ENCODE data around the gene SARNP. TPM values are rescaled to one million over a fixed set of nuclear protein-coding genes. Genes with fewer than 3 reads are reported as not detected.

The SARNP gene
- total RNA-seq, 1 donor from 2014 or later: 85.7 TPM

GRCh38 chr12:55720071-55720564, 97.4 kb downstream of the SARNP start, which contains the start of gene RDH5:
Gene RDH5 (plus strand): TSS chr12:55720393. CDS start chr12:55721185, 792 bp downstream.
- no peaks in the 10 kb centered on the region for H3K27me3 Mint-ChIP-seq
- peak within 1 kb of the TSS; percentile 29 for H3K27ac Mint-ChIP-seq
- no peak for TF ChIP-seq CTCF (IDR thresholded peaks at IDR 0.05; ENCODE audit: unreplicated experiment)

GRCh38 chr12:55719371-55719770, 98.2 kb downstream of the SARNP start:
- peaks cover 15% of the 10 kb centered on the region for H3K4me1 Mint-ChIP-seq (ENCODE audit: low read depth)
- H3K36me3 Mint-ChIP-seq (ENCODE audit: insufficient read depth): peaks cover 6% of the 10 kb centered on the region
- DNase-seq (ENCODE audit: low spot score, unreplicated experiment): no peak
- H3K9me3 Mint-ChIP-seq (ENCODE audit: low read depth): no peaks in the 10 kb centered on the region
- no peak for TF ChIP-seq CTCF (IDR thresholded peaks at IDR 0.05; ENCODE audit: unreplicated experiment)
- no peak overlapping the region for H3K4me3 Mint-ChIP-seq (ENCODE audit: low read depth)
- H3K27ac Mint-ChIP-seq: no peak overlapping the region
- H3K27me3 Mint-ChIP-seq: no peaks in the 10 kb centered on the region

More at GRCh38 chr12:55720071-55720564, 97.4 kb downstream of the SARNP start, which contains the start of gene RDH5:
- Mint-ChIP-seq H3K36me3 (ENCODE audit: insufficient read depth) (peaks cover 6% of the 10 kb centered on the region), H3K9me3 (ENCODE audit: low read depth) (no peaks in the 10 kb centered on the region), H3K4me1 (ENCODE audit: low read depth) (peaks cover 15% of the 10 kb centered on the region), H3K4me3 (ENCODE audit: low read depth) (no peak within 1 kb of the TSS)
- no peak for DNase-seq (ENCODE audit: low spot score, unreplicated experiment)

DNA sequence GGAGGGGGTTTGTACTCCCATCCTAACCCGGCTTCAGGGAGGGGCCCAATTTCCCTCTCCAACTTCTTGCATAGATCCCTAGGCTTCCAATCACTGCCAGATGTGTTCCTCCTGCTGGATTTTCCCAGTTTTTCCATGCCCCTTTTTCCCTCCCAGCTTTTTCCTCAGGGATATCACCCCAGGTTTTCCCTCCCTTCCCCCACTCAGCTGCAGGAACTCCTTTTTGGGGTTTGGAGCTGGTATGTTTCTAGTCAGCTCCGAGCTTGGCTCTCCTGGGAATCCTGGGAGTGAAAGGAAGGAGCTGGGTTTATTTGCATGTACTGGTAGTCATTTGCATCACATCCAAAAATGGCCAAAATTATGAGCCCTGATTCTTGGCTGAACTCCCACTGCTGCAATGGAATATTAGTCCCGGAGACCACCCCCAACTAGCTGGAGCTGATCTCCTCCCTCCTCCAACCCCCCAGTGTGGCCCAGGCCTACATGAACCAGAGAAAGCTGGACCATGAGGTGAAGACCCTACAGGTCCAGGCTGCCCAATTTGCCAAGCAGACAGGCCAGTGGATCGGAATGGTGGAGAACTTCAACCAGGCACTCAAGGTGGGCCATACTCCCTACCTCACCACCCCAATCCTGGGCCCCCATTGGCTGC, 98.8 kb downstream of the SARNP start:
- Mint-ChIP-seq H3K4me1 (ENCODE audit: low read depth) (peaks cover 15% of the 10 kb centered on the region), H3K27ac (no peak overlapping the region), H3K27me3 (peaks cover 2% of the 10 kb centered on the region), H3K9me3 (ENCODE audit: low read depth) (no peaks in the 10 kb centered on the region), H3K36me3 (ENCODE audit: insufficient read depth) (peaks cover 4% of the 10 kb centered on the region), H3K4me3 (ENCODE audit: low read depth) (no peak overlapping the region)
- no peak for TF ChIP-seq CTCF (IDR thresholded peaks at IDR 0.05; ENCODE audit: unreplicated experiment)
- DNase-seq (ENCODE audit: low spot score, unreplicated experiment): no peak

- no peak for TF ChIP-seq CTCF (IDR thresholded peaks at IDR 0.05; ENCODE audit: unreplicated experiment)
- H3K4me3 Mint-ChIP-seq (ENCODE audit: low read depth): peak overlapping the region; percentile 11
- H3K27ac Mint-ChIP-seq: no peak overlapping the region
- no peak for DNase-seq (ENCODE audit: low spot score, unreplicated experiment)
- H3K4me1 Mint-ChIP-seq (ENCODE audit: low read depth): peaks cover 15% of the 10 kb centered on the region
- peaks cover 9% of the 10 kb centered on the region for H3K27me3 Mint-ChIP-seq
- peaks cover 2% of the 10 kb centered on the region for H3K36me3 Mint-ChIP-seq (ENCODE audit: insufficient read depth)
- H3K9me3 Mint-ChIP-seq (ENCODE audit: low read depth): no peaks in the 10 kb centered on the region
Measured at GRCh38 chr12:55718015-55718414, 99.5 kb downstream of the SARNP start.

DNA sequence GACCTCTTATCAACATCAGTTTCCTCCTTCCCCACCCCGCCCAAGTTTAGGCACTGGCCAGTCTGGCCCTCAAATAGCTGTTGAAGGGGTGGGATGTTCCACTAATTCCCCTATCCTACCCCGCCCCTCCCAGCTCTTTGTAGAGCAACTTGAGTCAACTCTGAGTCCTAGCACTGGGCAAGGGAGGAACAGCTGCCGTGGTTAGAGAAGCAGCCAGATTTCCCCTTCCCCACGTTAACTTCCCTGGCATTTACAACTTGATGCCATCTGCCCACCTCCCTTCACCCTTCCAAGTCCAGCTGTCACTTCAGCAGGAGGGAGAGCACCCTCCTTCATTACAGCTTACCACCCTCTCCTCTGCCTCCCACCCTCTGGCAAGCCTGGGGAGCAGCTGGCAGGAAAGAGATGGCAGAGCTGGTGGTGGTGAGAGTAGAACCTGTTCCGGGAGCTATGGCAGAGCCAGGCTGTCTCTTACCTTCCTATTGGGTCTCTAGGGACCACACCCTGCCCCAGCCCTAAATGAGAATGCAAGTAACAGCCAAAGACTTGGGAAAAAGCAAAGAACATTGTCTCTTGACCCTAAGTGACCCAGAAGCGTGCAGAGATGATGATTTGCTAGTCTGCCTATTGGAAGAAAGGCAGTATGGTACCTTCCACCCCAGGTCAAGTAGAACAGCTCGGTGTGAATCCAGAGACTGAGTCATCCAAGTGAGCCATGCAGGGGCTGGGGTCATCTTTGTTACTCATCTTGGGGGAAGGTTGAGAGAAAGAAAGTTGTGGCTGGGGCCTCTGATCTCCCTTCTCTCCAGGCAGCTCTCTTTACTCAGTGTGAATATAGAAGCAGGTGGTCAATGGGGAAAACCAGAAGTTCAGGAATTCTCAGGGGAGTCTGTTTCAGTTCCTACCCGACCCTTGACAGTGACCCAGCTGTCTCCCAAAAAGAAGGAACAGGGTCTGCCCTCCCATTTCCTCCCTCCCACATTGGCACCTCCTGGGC, 100.2 kb downstream of the SARNP start:
- peak overlapping the region; percentile 98 for H3K27ac Mint-ChIP-seq
- no peaks in the 10 kb centered on the region for H3K9me3 Mint-ChIP-seq (ENCODE audit: low read depth)
- TF ChIP-seq CTCF (IDR thresholded peaks at IDR 0.05; ENCODE audit: unreplicated experiment): no peak
- H3K36me3 Mint-ChIP-seq (ENCODE audit: insufficient read depth): peaks cover 2% of the 10 kb centered on the region
- H3K27me3 Mint-ChIP-seq: peaks cover 15% of the 10 kb centered on the region
- H3K4me1 Mint-ChIP-seq (ENCODE audit: low read depth): peaks cover 15% of the 10 kb centered on the region
- H3K4me3 Mint-ChIP-seq (ENCODE audit: low read depth): peak overlapping the region; percentile 90
- no peak for DNase-seq (ENCODE audit: low spot score, unreplicated experiment)
